Measurements from ENCODE around the gene FKBP10.

- TF ChIP-seq, protein P1, sequence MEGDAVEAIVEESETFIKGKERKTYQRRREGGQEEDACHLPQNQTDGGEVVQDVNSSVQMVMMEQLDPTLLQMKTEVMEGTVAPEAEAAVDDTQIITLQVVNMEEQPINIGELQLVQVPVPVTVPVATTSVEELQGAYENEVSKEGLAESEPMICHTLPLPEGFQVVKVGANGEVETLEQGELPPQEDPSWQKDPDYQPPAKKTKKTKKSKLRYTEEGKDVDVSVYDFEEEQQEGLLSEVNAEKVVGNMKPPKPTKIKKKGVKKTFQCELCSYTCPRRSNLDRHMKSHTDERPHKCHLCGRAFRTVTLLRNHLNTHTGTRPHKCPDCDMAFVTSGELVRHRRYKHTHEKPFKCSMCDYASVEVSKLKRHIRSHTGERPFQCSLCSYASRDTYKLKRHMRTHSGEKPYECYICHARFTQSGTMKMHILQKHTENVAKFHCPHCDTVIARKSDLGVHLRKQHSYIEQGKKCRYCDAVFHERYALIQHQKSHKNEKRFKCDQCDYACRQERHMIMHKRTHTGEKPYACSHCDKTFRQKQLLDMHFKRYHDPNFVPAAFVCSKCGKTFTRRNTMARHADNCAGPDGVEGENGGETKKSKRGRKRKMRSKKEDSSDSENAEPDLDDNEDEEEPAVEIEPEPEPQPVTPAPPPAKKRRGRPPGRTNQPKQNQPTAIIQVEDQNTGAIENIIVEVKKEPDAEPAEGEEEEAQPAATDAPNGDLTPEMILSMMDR (conservative IDR thresholded peaks at IDR 0.05; ENCODE audit: low read length) = peak; percentile 97
- TF ChIP-seq EZH2phosphoT487 (IDR thresholded peaks at IDR 0.05; ENCODE audit: borderline replicate concordance) = no peak
Measured at GRCh38 chr17:41801374-41802271, 11.2 kb upstream of the FKBP10 start.
